Astrocyte (in vitro differentiated cells and primary cell): ENCODE results near the gene POLN.

ENCODE experiments used
- EZH2 ChIP-seq: IDR thresholded peaks from 2 replicates; pipeline ENCODE4 v1.6.1; 2012; ENCODE audit warnings: mild to moderate bottlenecking, low read length, inconsistent platforms; ENCODE audit not compliant: insufficient read depth
- TF ChIP-seq, protein P1 (sequence below): IDR thresholded peaks from 2 replicates; pipeline ENCODE4 v1.5.1; 2011; ENCODE audit warnings: low read depth, mild to moderate bottlenecking, inconsistent platforms, low read length, moderate library complexity; ENCODE audit not compliant: insufficient read depth

DNA sequence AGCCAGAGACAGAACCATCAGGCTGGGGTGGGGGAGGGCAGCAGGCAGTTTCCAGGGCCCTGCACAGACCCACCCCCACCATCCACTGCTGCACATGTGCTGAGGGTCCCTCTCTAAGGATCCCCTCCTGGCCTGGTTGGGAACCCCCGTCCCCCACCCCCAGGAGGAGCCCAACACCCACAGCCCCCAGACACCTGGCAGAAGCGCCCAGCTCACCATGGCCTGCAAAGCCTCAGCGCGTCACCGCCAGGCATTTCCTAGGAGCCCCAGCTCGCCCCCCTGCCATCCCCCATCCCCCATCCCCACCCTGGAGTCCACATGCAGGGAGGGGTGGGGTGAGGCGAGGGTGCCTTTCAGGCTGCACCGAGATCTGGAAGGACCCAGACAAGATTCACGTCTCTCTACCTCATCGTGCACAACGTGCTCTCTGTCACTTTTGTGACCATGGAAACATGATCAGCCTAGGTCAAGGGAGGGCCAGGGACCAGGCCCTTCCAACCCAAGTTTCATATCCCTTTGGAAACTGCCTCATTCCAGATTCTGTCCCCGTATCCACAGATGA lies 10.7 kb upstream of the POLN start:
- TF ChIP-seq, protein P1, sequence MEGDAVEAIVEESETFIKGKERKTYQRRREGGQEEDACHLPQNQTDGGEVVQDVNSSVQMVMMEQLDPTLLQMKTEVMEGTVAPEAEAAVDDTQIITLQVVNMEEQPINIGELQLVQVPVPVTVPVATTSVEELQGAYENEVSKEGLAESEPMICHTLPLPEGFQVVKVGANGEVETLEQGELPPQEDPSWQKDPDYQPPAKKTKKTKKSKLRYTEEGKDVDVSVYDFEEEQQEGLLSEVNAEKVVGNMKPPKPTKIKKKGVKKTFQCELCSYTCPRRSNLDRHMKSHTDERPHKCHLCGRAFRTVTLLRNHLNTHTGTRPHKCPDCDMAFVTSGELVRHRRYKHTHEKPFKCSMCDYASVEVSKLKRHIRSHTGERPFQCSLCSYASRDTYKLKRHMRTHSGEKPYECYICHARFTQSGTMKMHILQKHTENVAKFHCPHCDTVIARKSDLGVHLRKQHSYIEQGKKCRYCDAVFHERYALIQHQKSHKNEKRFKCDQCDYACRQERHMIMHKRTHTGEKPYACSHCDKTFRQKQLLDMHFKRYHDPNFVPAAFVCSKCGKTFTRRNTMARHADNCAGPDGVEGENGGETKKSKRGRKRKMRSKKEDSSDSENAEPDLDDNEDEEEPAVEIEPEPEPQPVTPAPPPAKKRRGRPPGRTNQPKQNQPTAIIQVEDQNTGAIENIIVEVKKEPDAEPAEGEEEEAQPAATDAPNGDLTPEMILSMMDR: no peak
- TF ChIP-seq EZH2: no peak
